H9 (cell line): ENCODE data around the gene KDM4C. TPM values are rescaled to one million over a fixed set of nuclear protein-coding genes. Genes with fewer than 3 reads are reported as not detected.

ENCODE experiments used
- DNase-seq: peaks from one replicate; pipeline ENCODE4 v3.0.0-alpha.2; 2017
- H2AFZ ChIP-seq: one replicate; pipeline ENCODE4 v1.6.1; 2013; ENCODE audit warnings: mild to moderate bottlenecking, low read length, control low read depth, moderate library complexity
- H2AK5ac ChIP-seq: 2 replicates; pipeline ENCODE4 v1.6.1; 2013; ENCODE audit warnings: low read length, control low read depth, mixed read lengths; ENCODE audit not compliant: insufficient read length
- H2BK120ac ChIP-seq: one replicate; pipeline ENCODE4 v1.6.1; 2013; ENCODE audit warnings: low read depth, mild to moderate bottlenecking, low read length, control low read depth, inconsistent platforms; ENCODE audit not compliant: poor library complexity, severe bottlenecking
- H2BK12ac ChIP-seq: 2 replicates; pipeline ENCODE4 v1.6.1; 2013; ENCODE audit warnings: low read length, control low read depth, mixed read lengths, low read depth; ENCODE audit not compliant: insufficient read length
- H2BK15ac ChIP-seq: 2 replicates; pipeline ENCODE4 v1.6.1; 2013; ENCODE audit warnings: low read depth, low read length, control low read depth
- H2BK20ac ChIP-seq: one replicate; pipeline ENCODE4 v1.6.1; 2013; ENCODE audit warnings: low read depth, mild to moderate bottlenecking, low read length, control low read depth, inconsistent platforms; ENCODE audit not compliant: poor library complexity, severe bottlenecking
- H2BK5ac ChIP-seq: 2 replicates; pipeline ENCODE4 v1.6.1; 2013; ENCODE audit warnings: low read length, control low read depth, mixed read lengths; ENCODE audit not compliant: insufficient read length
- H3K14ac ChIP-seq: 2 replicates; pipeline ENCODE4 v1.6.1; 2013; ENCODE audit warnings: low read length, control low read depth; ENCODE audit not compliant: insufficient read depth
- H3K18ac ChIP-seq: 2 replicates; pipeline ENCODE4 v1.6.1; 2013; ENCODE audit warnings: low read depth, mild to moderate bottlenecking, mixed read lengths, low read length, control low read depth; ENCODE audit not compliant: insufficient read length
- H3K23ac ChIP-seq: 2 replicates; pipeline ENCODE4 v1.6.1; 2013; ENCODE audit warnings: low read length, control low read depth, mixed read lengths, low read depth; ENCODE audit not compliant: insufficient read length
- H3K23me2 ChIP-seq: 2 replicates; pipeline ENCODE4 v1.6.1; 2013; ENCODE audit warnings: low read depth, mild to moderate bottlenecking, mixed read lengths, low read length, control low read depth; ENCODE audit not compliant: insufficient read length, poor library complexity, severe bottlenecking
- H3K27ac ChIP-seq: 2 replicates; pipeline ENCODE4 v1.5.1; 2013; ENCODE audit warnings: low read length, control low read depth, mixed read lengths, low read depth; ENCODE audit not compliant: insufficient read length
- H3K27me3 ChIP-seq: 2 replicates; pipeline ENCODE4 v1.6.1; 2013; ENCODE audit warnings: low read length, control low read depth, inconsistent platforms; ENCODE audit not compliant: insufficient read depth
- H3K4ac ChIP-seq: 2 replicates; pipeline ENCODE4 v1.6.1; 2013; ENCODE audit warnings: low read depth, mild to moderate bottlenecking, control low read depth, inconsistent platforms, low read length, moderate library complexity
- H3K4me1 ChIP-seq: 2 replicates; pipeline ENCODE4 v1.6.1; 2013; ENCODE audit warnings: low read length, control low read depth, inconsistent platforms; ENCODE audit not compliant: insufficient read depth
- H3K4me2 ChIP-seq: 2 replicates; pipeline ENCODE4 v1.6.1; 2013; ENCODE audit warnings: low read length, control low read depth, mixed read lengths; ENCODE audit not compliant: insufficient read length, insufficient read depth
- H3K56ac ChIP-seq: 2 replicates; pipeline ENCODE4 v1.6.1; 2013; ENCODE audit warnings: low read depth, mild to moderate bottlenecking, mixed read lengths, low read length, control low read depth; ENCODE audit not compliant: insufficient read length
- H3K79me1 ChIP-seq: 2 replicates; pipeline ENCODE4 v1.6.1; 2013; ENCODE audit warnings: low read depth, mild to moderate bottlenecking, moderate library complexity, low read length, control low read depth, inconsistent platforms; ENCODE audit not compliant: insufficient read depth, poor library complexity, severe bottlenecking
- H3K79me2 ChIP-seq: 2 replicates; pipeline ENCODE4 v1.6.1; 2013; ENCODE audit warnings: low read length, control low read depth, inconsistent platforms; ENCODE audit not compliant: insufficient read depth
- H3K9ac ChIP-seq: 2 replicates; pipeline ENCODE4 v1.6.1; 2013; ENCODE audit warnings: low read length, control low read depth, mixed read lengths; ENCODE audit not compliant: insufficient read length; ENCODE audit errors: extremely low read depth
- H3K9me3 ChIP-seq: one replicate; pipeline ENCODE4 v1.6.1; 2013; ENCODE audit warnings: low read depth, low read length, inconsistent platforms; ENCODE audit not compliant: control insufficient read depth
- H3T11ph ChIP-seq: one replicate; pipeline ENCODE4 v1.6.1; 2013; ENCODE audit warnings: mild to moderate bottlenecking, low read length, control low read depth, inconsistent platforms
- H4K20me1 ChIP-seq: one replicate; pipeline ENCODE4 v1.6.1; 2013; ENCODE audit not compliant: control insufficient read depth, insufficient read length, insufficient read depth
- H4K5ac ChIP-seq: 2 replicates; pipeline ENCODE4 v1.6.1; 2013; ENCODE audit warnings: low read depth, mild to moderate bottlenecking, mixed read lengths, low read length, control low read depth; ENCODE audit not compliant: insufficient read length
- H4K8ac ChIP-seq: replicated peaks from 2 replicates; pipeline ENCODE4 v1.6.1; 2013; ENCODE audit warnings: low read length, control low read depth, mixed read lengths, low read depth; ENCODE audit not compliant: insufficient read length
- H4K91ac ChIP-seq: 2 replicates; pipeline ENCODE4 v1.6.1; 2013; ENCODE audit warnings: low read depth, mild to moderate bottlenecking, moderate library complexity, mixed read lengths, low read length, control low read depth; ENCODE audit not compliant: insufficient read length
- H3K27ac Mint-ChIP-seq, 3 experiments: 2 replicates in 2 of 3; 3 replicates in 1 of 3; pipeline ENCODE4 v1.8.0; 2020 to 2021; ENCODE audit warnings: mixed read lengths in 3 of 3, mild to moderate bottlenecking in 1 of 3, moderate library complexity in 1 of 3
- H3K27me3 Mint-ChIP-seq: 2 replicates; pipeline ENCODE4 v1.8.0; 2021; ENCODE audit warnings: low read depth, mild to moderate bottlenecking, moderate library complexity, mixed read lengths
- H3K36me3 Mint-ChIP-seq, 3 experiments: 2 replicates in 2 of 3; 3 replicates in 1 of 3; pipeline ENCODE4 v1.8.0; 2020 to 2021; ENCODE audit warnings: low read depth in 3 of 3, mixed read lengths in 3 of 3; ENCODE audit not compliant: insufficient read depth in 1 of 3
- H3K4me1 Mint-ChIP-seq, 2 experiments: 2 replicates each; pipeline ENCODE4 v1.8.0; 2020; ENCODE audit warnings: mixed read lengths in 2 of 2
- H3K4me3 Mint-ChIP-seq, 2 experiments: 2 replicates in 1 of 2; 3 replicates in 1 of 2; pipeline ENCODE4 v1.8.0; 2020 to 2021; ENCODE audit warnings: mild to moderate bottlenecking in 2 of 2, mixed read lengths in 2 of 2, moderate library complexity in 1 of 2
- H3K9me3 Mint-ChIP-seq, 2 experiments: 2 replicates in 1 of 2; 3 replicates in 1 of 2; pipeline ENCODE4 v1.8.0; 2020; ENCODE audit warnings: mild to moderate bottlenecking in 2 of 2, mixed read lengths in 2 of 2, moderate library complexity in 1 of 2
- CTCF ChIP-seq: fragments of 200-600 bp; sonication (generic); conservative IDR thresholded peaks from 3 replicates; pipeline ENCODE4 v1.8.0; 2021; ENCODE audit warnings: antibody characterized with exemption, mild to moderate bottlenecking
- WGBS: extraction: QIAGEN DNeasy Blood & Tissue Kit; methylation state at CpG from one replicate; pipeline ENCODE4 v1.1.7; 2013; ENCODE audit warnings: missing lambda C conversion rate, low lambda C conversion rate, mixed read lengths; ENCODE audit not compliant: insufficient read length; ENCODE audit errors: extremely low coverage; 5-methylcytosine and 5-hydroxymethylcytosine counted together
- total RNA-seq: library from RNA; stranded (reverse); gene quantifications from 2 replicates; pipeline ENCODE4 v1.2.1, GENCODE V29; 2021

Gene KDM4C
- total RNA-seq, 1 experiment from 2014 or later: 24.0 TPM

- H3K4me1 ChIP-seq: no peaks in the 10 kb centered on the region; the same call in 1 of the 2 replicates
- no peak overlapping the region for H3K18ac ChIP-seq
- H2AK5ac ChIP-seq: no peak overlapping the region
- no peak overlapping the region for H3K23ac ChIP-seq
- no peaks in the 10 kb centered on the region for H3K79me2 ChIP-seq
- no peaks in the 10 kb centered on the region for H3K9me3 ChIP-seq
- no peak overlapping the region for H3K14ac ChIP-seq
- H3K79me1 ChIP-seq: no peaks in the 10 kb centered on the region
- no peak overlapping the region for H3K4me3 Mint-ChIP-seq
- H3K9me3 Mint-ChIP-seq: peaks cover 7 to 9% of the 10 kb centered on the region in 2 experiments; a peak in 1 of 5 replicates
- no peak overlapping the region; a peak in 2 of 7 replicates for H3K27ac Mint-ChIP-seq
- H4K91ac ChIP-seq: no peak overlapping the region
- H2AFZ ChIP-seq: no peak overlapping the region
- no peak overlapping the region for H2BK12ac ChIP-seq
- no peak for TF ChIP-seq CTCF
- no CpG with 5 or more reads among the region's 6 CpGs for WGBS
- no peak overlapping the region for H2BK120ac ChIP-seq
- H3K9ac ChIP-seq: no peak overlapping the region
- H2BK5ac ChIP-seq: no peak overlapping the region
- H3K4me2 ChIP-seq: no peak overlapping the region
- H3K36me3 Mint-ChIP-seq: peaks cover 6 to 14% (median 8%) of the 10 kb centered on the region in 3 experiments; a peak in 5 of 7 replicates
- H3K27me3 Mint-ChIP-seq: no peaks in the 10 kb centered on the region; the same call in 1 of the 2 replicates
- no peaks in the 10 kb centered on the region for H3K27me3 ChIP-seq
- no peak overlapping the region for H4K5ac ChIP-seq
- no peak overlapping the region for H2BK20ac ChIP-seq
- H3K4ac ChIP-seq: no peak overlapping the region
- no peaks in the 10 kb centered on the region for H3K23me2 ChIP-seq
- no peak overlapping the region for H3K27ac ChIP-seq
- H3K56ac ChIP-seq: no peak overlapping the region
- H2BK15ac ChIP-seq: no peak overlapping the region
- H4K8ac ChIP-seq: no peak overlapping the region
- no peaks in the 10 kb centered on the region for H4K20me1 ChIP-seq
- no peak for DNase-seq
- peaks cover 12 to 16% of the 10 kb centered on the region in 2 experiments for H3K4me1 Mint-ChIP-seq
- H3T11ph ChIP-seq: no peak overlapping the region
Observed at GRCh38 chr9:7103771-7104170, 346.0 kb downstream of the KDM4C start.
